DOHH2 (cell line): ENCODE results near the gene C22orf23.

Experiments
- H3F3A ChIP-seq: fragments of 200-600 bp; sonication (generic), shearing (Covaris generic); 2 replicates; pipeline ENCODE4 v1.6.0; 2016; ENCODE audit warnings: antibody characterized with exemption, mild to moderate bottlenecking; ENCODE audit not compliant: control insufficient read depth, insufficient read depth
- H3K27ac ChIP-seq: fragments of 200-600 bp; sonication (generic); 2 replicates; pipeline ENCODE4 v1.5.1; 2014; ENCODE audit warnings: low read depth, mild to moderate bottlenecking, low read length, moderate library complexity
- H3K27me3 ChIP-seq: fragments of 200-600 bp; sonication (generic); 2 replicates; pipeline ENCODE4 v1.6.1; 2014; ENCODE audit warnings: mild to moderate bottlenecking, low read length, mixed read lengths; ENCODE audit not compliant: control insufficient read depth
- H3K36me3 ChIP-seq: fragments of 200-600 bp; sonication (generic); 2 replicates; pipeline ENCODE4 v1.6.1; 2014; ENCODE audit warnings: mild to moderate bottlenecking, low read length, moderate library complexity, mixed read lengths; ENCODE audit not compliant: control insufficient read depth
- H3K4me1 ChIP-seq: fragments of 200-600 bp; sonication (generic); 2 replicates; pipeline ENCODE4 v1.6.1; 2014; ENCODE audit warnings: mild to moderate bottlenecking, low read length, mixed read lengths; ENCODE audit not compliant: control insufficient read depth
- H3K4me2 ChIP-seq: fragments of 200-600 bp; sonication (generic); 2 replicates; pipeline ENCODE4 v1.6.0; 2014; ENCODE audit warnings: mild to moderate bottlenecking, low read length, moderate library complexity
- H3K4me3 ChIP-seq: fragments of 200-600 bp; sonication (generic); 2 replicates; pipeline ENCODE4 v1.5.1; 2014; ENCODE audit warnings: mild to moderate bottlenecking, low read length, mixed read lengths
- H3K79me2 ChIP-seq: fragments of 200-600 bp; sonication (generic); 2 replicates; pipeline ENCODE4 v1.6.1; 2014; ENCODE audit warnings: mild to moderate bottlenecking, low read length, mixed read lengths; ENCODE audit not compliant: control insufficient read depth
- H3K9me2 ChIP-seq: fragments of 200-600 bp; sonication (generic); replicated peaks from 2 replicates; pipeline ENCODE4 v1.6.1; 2014; ENCODE audit warnings: mild to moderate bottlenecking, low read length, mixed read lengths; ENCODE audit not compliant: control insufficient read depth
- H3K9me3 ChIP-seq: fragments of 200-600 bp; sonication (generic); 2 replicates; pipeline ENCODE4 v1.6.1; 2014; ENCODE audit warnings: antibody characterized with exemption, low read length, mixed read lengths; ENCODE audit not compliant: control insufficient read depth, insufficient read depth
- H4K20me1 ChIP-seq: fragments of 200-600 bp; sonication (generic); 2 replicates; pipeline ENCODE4 v1.6.0; 2014; ENCODE audit warnings: low read depth, mild to moderate bottlenecking, antibody characterized with exemption, low read length, moderate library complexity; ENCODE audit not compliant: control insufficient read depth, insufficient read depth
- EZH2phosphoT487 ChIP-seq: fragments of 200-600 bp; sonication (generic); IDR thresholded peaks from 2 replicates; pipeline ENCODE4 v1.6.1; 2017; ENCODE audit warnings: borderline replicate concordance, mild to moderate bottlenecking, antibody characterized with exemption, low read length, moderate library complexity, mixed read lengths
- TF ChIP-seq, protein P1 (sequence below): fragments of 200-600 bp; sonication (generic); IDR thresholded peaks from one replicate; pipeline ENCODE4 v1.5.1; 2014; ENCODE audit warnings: antibody characterized with exemption, mild to moderate bottlenecking, low read depth, low read length; ENCODE audit not compliant: poor library complexity, severe bottlenecking

The C22orf23 gene

DNA sequence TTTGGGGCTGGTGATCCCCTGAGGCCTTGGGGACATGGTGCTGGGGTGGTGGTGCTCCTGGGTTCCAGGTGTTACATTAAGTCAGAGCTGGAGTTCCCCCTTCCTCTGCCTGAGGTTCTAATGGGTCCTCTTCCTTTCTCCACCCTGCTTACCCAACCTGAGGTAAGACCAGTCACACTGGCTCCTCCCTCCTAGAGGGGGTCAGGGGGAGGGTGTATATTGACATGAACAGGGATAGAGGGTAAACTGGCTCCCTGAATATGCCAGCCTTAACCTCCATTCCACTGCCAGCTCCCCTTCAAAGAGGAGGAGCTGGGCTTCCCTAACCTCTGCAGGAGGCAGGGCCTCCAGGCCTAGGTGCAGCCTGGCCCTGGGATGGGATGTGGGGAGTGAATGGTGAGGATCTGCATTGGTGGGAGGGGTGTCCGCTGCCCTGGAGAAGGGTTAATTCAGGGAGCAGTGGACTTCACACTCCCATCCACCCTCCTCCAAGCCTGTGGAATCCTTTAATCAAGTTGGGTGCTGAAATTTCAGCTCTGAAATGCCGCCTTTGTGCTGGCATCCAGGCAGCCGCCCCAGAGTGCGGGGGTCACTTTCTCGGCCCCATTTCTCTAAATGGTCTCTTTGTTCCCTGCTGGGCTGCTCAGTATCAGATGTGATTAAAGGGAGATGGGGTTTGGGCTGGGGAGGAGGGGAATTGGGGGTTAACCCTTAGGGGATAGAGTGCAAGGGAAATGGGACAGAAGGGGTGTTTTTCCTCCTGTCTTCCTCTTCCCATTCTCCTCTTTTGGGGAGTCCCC, 15.3 kb upstream of the C22orf23 start:
- Histone ChIP-seq H3K27me3 (no peaks in the 10 kb centered on the region), H3K79me2 (peaks cover 6% of the 10 kb centered on the region), H3K4me2 (no peak overlapping the region), H3K9me3 (no peaks in the 10 kb centered on the region), H4K20me1 (no peaks in the 10 kb centered on the region), H3K4me1 (no peaks in the 10 kb centered on the region), H3K4me3 (no peak overlapping the region), H3F3A (0 out of 2 replicates have a peak, but pooled peaks cover 3% of the 10 kb centered on the region), H3K9me2 (no peaks in the 10 kb centered on the region), H3K36me3 (peaks cover 50% of the 10 kb centered on the region), H3K27ac (no peak overlapping the region)
- TF ChIP-seq, protein P1, sequence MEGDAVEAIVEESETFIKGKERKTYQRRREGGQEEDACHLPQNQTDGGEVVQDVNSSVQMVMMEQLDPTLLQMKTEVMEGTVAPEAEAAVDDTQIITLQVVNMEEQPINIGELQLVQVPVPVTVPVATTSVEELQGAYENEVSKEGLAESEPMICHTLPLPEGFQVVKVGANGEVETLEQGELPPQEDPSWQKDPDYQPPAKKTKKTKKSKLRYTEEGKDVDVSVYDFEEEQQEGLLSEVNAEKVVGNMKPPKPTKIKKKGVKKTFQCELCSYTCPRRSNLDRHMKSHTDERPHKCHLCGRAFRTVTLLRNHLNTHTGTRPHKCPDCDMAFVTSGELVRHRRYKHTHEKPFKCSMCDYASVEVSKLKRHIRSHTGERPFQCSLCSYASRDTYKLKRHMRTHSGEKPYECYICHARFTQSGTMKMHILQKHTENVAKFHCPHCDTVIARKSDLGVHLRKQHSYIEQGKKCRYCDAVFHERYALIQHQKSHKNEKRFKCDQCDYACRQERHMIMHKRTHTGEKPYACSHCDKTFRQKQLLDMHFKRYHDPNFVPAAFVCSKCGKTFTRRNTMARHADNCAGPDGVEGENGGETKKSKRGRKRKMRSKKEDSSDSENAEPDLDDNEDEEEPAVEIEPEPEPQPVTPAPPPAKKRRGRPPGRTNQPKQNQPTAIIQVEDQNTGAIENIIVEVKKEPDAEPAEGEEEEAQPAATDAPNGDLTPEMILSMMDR, result no peak
- no peak for TF ChIP-seq EZH2phosphoT487

DNA sequence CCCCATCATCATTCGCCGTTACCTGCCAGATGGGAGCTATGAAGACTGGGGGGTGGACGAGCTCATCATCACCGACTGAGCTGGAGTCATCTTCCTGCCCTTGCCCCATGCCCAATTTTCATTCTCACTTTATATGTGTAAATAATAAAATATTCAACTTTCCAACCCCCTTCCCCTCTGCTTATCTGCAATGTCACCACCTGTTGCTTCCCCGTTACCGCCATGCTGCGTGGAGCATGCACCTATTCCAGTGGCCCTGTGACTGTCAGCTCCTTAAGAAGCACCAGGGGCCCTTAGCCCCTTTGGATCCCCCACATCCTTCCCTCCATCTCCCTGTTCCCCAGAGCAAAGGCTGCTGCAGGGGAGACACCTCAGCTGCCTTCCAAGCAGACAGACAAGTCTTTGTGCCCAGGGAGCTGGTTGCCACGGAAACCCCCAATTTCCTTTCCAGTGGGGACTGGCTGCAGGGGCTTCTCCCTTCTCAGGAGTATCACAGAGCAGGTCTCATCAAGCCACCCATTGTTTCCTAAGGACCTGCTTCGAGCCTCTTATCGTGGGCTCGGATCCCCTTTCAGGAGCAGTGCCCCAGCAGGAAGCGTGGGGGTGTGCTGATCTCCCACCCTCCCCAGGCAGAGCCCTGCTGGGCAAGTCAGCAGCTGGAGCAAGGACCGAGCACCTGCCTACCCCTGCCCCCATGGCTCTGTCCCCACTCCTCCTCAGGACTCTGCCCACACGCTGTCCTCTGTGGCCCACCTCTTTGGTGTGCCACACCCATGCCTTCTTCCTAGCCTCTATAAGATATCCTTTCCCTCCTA, 14.4 kb upstream of the C22orf23 start:
- Histone ChIP-seq H3F3A (0 out of 2 replicates have a peak, but pooled peaks cover 3% of the 10 kb centered on the region), H3K4me3 (no peak overlapping the region), H3K79me2 (peaks cover 6% of the 10 kb centered on the region), H3K36me3 (peaks cover 50% of the 10 kb centered on the region), H3K9me2 (no peaks in the 10 kb centered on the region), H4K20me1 (no peaks in the 10 kb centered on the region), H3K4me1 (no peaks in the 10 kb centered on the region), H3K4me2 (no peak overlapping the region), H3K9me3 (no peaks in the 10 kb centered on the region), H3K27me3 (no peaks in the 10 kb centered on the region), H3K27ac (no peak overlapping the region)
- no peak for TF ChIP-seq EZH2phosphoT487
- TF ChIP-seq, protein P1, result no peak

DNA sequence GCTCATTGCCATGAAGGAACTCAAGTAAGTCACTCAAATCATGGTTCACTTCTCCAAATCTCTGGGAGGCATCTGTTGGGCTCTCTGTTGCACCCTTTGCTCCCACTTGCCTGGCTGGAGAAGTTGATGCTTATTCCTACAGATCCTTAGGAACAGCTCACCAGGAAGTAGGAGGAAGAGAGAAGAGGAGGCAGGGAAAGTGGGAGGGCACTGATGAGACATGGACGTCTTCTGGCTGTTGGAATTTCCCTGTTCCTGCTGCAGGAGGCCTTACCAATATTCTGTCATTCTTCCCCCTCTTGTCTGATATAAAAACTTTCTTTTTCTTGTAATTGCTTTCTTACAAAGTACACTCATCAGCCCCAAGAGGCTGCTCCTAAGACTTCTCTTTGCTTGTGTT, 13.7 kb upstream of the C22orf23 start:
- H3K79me2 ChIP-seq, result peaks cover 6% of the 10 kb centered on the region
- no peaks in the 10 kb centered on the region for H3K9me2 ChIP-seq
- no peaks in the 10 kb centered on the region for H4K20me1 ChIP-seq
- no peak overlapping the region for H3K27ac ChIP-seq
- H3K4me3 ChIP-seq, result no peak overlapping the region
- H3K9me3 ChIP-seq, result no peaks in the 10 kb centered on the region
- TF ChIP-seq, protein P1, result no peak
- TF ChIP-seq EZH2phosphoT487, result no peak
- no peak overlapping the region for H3K4me2 ChIP-seq
- no peaks in the 10 kb centered on the region for H3K27me3 ChIP-seq
- H3F3A ChIP-seq, result 0 out of 2 replicates have a peak, but pooled peaks cover 3% of the 10 kb centered on the region
- peaks cover 53% of the 10 kb centered on the region for H3K36me3 ChIP-seq
- H3K4me1 ChIP-seq, result no peaks in the 10 kb centered on the region
